GM23338 (cell line): ENCODE results near the gene C1QTNF7. TPM values are rescaled to one million over a fixed set of nuclear protein-coding genes. Genes with fewer than 3 reads are reported as not detected.

Experiments
- ATAC-seq: fragments of 200-7000 bp; cut with Tn5 transposase; 3 replicates; pipeline ENCODE4 v1.9.1; 2020
- DNase-seq: peaks from one replicate; pipeline ENCODE4 v3.0.0-alpha.2; 2015; ENCODE audit warnings: low spot score
- H2AFZ ChIP-seq: fragments of 200-600 bp; sonication (generic); 2 replicates; pipeline ENCODE4 v1.8.0; 2016; ENCODE audit warnings: antibody characterized with exemption, mild to moderate bottlenecking, moderate library complexity
- H3F3A ChIP-seq: fragments of 200-600 bp; sonication (generic); replicated peaks from 2 replicates; pipeline ENCODE4 v1.8.0; 2017; ENCODE audit warnings: antibody characterized with exemption, mixed run types, low read depth
- H3K27ac ChIP-seq: fragments of 200-600 bp; sonication (generic); 2 replicates; pipeline ENCODE4 v1.6.1; 2016; ENCODE audit warnings: low read depth
- H3K27me3 ChIP-seq: fragments of 200-600 bp; sonication (generic); 2 replicates; pipeline ENCODE4 v1.8.0; 2016; ENCODE audit warnings: mild to moderate bottlenecking, mixed run types, moderate library complexity; ENCODE audit not compliant: insufficient read depth
- H3K36me3 ChIP-seq: fragments of 200-600 bp; sonication (generic); 2 replicates; pipeline ENCODE4 v1.8.0; 2016; ENCODE audit warnings: mild to moderate bottlenecking; ENCODE audit not compliant: insufficient read depth
- H3K4me1 ChIP-seq: fragments of 200-600 bp; sonication (generic); 2 replicates; pipeline ENCODE4 v1.8.0; 2016; ENCODE audit warnings: mild to moderate bottlenecking, moderate library complexity; ENCODE audit not compliant: insufficient read depth
- H3K4me2 ChIP-seq: fragments of 200-600 bp; sonication (generic); 2 replicates; pipeline ENCODE4 v1.7.1; 2017; ENCODE audit warnings: mixed run types
- H3K4me3 ChIP-seq: fragments of 200-600 bp; sonication (generic); 2 replicates; pipeline ENCODE4 v1.6.1; 2016; ENCODE audit warnings: mixed run types
- H3K79me2 ChIP-seq: fragments of 200-600 bp; sonication (generic); replicated peaks from 2 replicates; pipeline ENCODE4 v1.8.0; 2017; ENCODE audit warnings: mild to moderate bottlenecking; ENCODE audit not compliant: insufficient read depth
- H3K9me2 ChIP-seq: fragments of 200-600 bp; sonication (generic); 2 replicates; pipeline ENCODE4 v1.8.0; 2017; ENCODE audit not compliant: insufficient read depth
- H4K20me1 ChIP-seq: fragments of 200-600 bp; sonication (generic); replicated peaks from 2 replicates; pipeline ENCODE4 v1.8.0; 2017; ENCODE audit warnings: mild to moderate bottlenecking; ENCODE audit not compliant: insufficient read depth
- H3K27ac Mint-ChIP-seq: 2 replicates; pipeline ENCODE4 v1.8.0; 2020; ENCODE audit warnings: inconsistent platforms, mild to moderate bottlenecking, moderate library complexity, mixed read lengths
- H3K27me3 Mint-ChIP-seq: 3 replicates; pipeline ENCODE4 v1.8.0; 2022; ENCODE audit warnings: low read depth, mild to moderate bottlenecking, moderate library complexity, mixed read lengths, inconsistent platforms; ENCODE audit not compliant: insufficient read depth, poor library complexity
- H3K36me3 Mint-ChIP-seq: 3 replicates; pipeline ENCODE4 v1.8.0; 2021; ENCODE audit warnings: low read depth, mild to moderate bottlenecking, inconsistent platforms, moderate library complexity, mixed read lengths
- H3K4me1 Mint-ChIP-seq: 3 replicates; pipeline ENCODE4 v1.8.0; 2020; ENCODE audit warnings: mild to moderate bottlenecking, inconsistent platforms, mixed read lengths
- H3K4me3 Mint-ChIP-seq: 3 replicates; pipeline ENCODE4 v1.8.0; 2021; ENCODE audit warnings: moderate library complexity, mild to moderate bottlenecking, inconsistent platforms, mixed read lengths
- H3K9me3 Mint-ChIP-seq: 3 replicates; pipeline ENCODE4 v1.8.0; 2020; ENCODE audit warnings: moderate library complexity, mild to moderate bottlenecking, inconsistent platforms, mixed read lengths
- CREB1 ChIP-seq: fragments of 250-450 bp; sonication (Bioruptor Pico); IDR thresholded peaks from 2 replicates; pipeline ENCODE4 v1.5.0; 2020; ENCODE audit warnings: low read depth, mild to moderate bottlenecking, moderate library complexity
- EZH2 ChIP-seq: fragments of 200-600 bp; sonication (generic); IDR thresholded peaks from one replicate; pipeline ENCODE4 v1.8.0; 2017; ENCODE audit warnings: antibody characterized with exemption, mild to moderate bottlenecking, low read depth; ENCODE audit not compliant: unreplicated experiment
- EZH2phosphoT487 ChIP-seq: fragments of 200-600 bp; sonication (generic); IDR thresholded peaks from one replicate; pipeline ENCODE4 v1.8.1; 2018; ENCODE audit warnings: antibody characterized with exemption; ENCODE audit not compliant: unreplicated experiment
- JUNB ChIP-seq: IDR thresholded peaks from one replicate; pipeline ENCODE4 v1.6.1; 2016; ENCODE audit warnings: antibody characterized with exemption; ENCODE audit not compliant: unreplicated experiment
- NANOG ChIP-seq: IDR thresholded peaks from 2 replicates; pipeline ENCODE4 v1.6.1; 2016; ENCODE audit warnings: antibody characterized with exemption, borderline replicate concordance
- POLR2AphosphoS5 ChIP-seq: IDR thresholded peaks from 2 replicates; pipeline ENCODE4 v1.6.1; 2016; ENCODE audit warnings: antibody characterized with exemption, low read depth
- ZNF114 ChIP-seq: fragments of 250-450 bp; sonication (Bioruptor Pico); IDR thresholded peaks from 2 replicates; pipeline ENCODE4 v1.5.0; 2020; ENCODE audit warnings: mild to moderate bottlenecking, moderate library complexity
- ZNF331 ChIP-seq: fragments of 250-450 bp; sonication (Bioruptor Pico); IDR thresholded peaks from 2 replicates; pipeline ENCODE4 v1.5.0; 2020; ENCODE audit warnings: low read depth, mild to moderate bottlenecking, moderate library complexity
- polyA plus RNA-seq: library from polyadenylated mRNA; unstranded; fragments of >200 nt; fragmentation: Nextera tagmentation; extraction: Ambion mirVana; gene quantifications from 2 replicates; pipeline ENCODE4 v1.2.1, GENCODE V29; 2016
- total RNA-seq: library from RNA; depleted of rRNA; stranded (reverse); fragments of >200 nt; shearing (Covaris generic); gene quantifications from 2 replicates; pipeline ENCODE4 v1.2.3, GENCODE V29; 2014
- TF ChIP-seq, protein P1 (sequence below): IDR thresholded peaks from 2 replicates; pipeline ENCODE4 v1.6.1; 2016; ENCODE audit warnings: antibody characterized with exemption
- TF ChIP-seq, protein P2 (sequence below), 2 experiments: fragments of 200-600 bp in 1 of 2; sonication (generic) in 1 of 2; conservative IDR thresholded peaks; 2 replicates each; pipeline versions ENCODE4 v1.5.1 to v1.6.1; 2016 to 2017; ENCODE audit warnings: antibody characterized with exemption in 2 of 2, low read depth in 2 of 2, mild to moderate bottlenecking in 2 of 2, moderate library complexity in 1 of 2
- TF ChIP-seq, protein P3 (sequence below): fragments of 250-450 bp; sonication (Bioruptor Pico); IDR thresholded peaks from 2 replicates; pipeline ENCODE4 v1.5.0; 2020; ENCODE audit warnings: mild to moderate bottlenecking, moderate library complexity

C1QTNF7 gene
- total and polyA plus RNA-seq, 2 experiments from 2014 or later: not detected

DNA sequence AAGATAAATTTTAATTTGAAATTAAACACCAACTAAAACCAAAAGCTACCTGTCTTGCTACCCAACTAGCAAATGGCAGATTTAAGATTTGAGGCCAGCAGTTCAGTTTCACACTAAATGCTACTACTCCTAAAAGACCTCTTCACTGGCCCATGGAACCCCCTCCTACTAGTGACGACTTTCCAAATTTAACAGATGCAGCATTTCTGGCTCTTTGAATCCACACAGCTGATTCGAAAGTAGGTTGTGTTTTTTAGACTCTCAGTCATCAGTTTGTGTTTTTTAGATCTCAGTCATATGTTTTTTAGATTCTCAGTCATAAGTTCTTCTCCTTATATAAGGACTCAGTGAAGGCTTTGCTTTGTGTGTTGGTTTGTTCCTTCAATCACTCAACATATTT, 30.8 kb downstream of the C1QTNF7 start:
- Histone ChIP-seq H3K4me2 (no peak overlapping the region), H4K20me1 (no peaks in the 10 kb centered on the region), H3K27ac (no peak overlapping the region), H3K4me3 (no peak overlapping the region), H3K79me2 (no peaks in the 10 kb centered on the region), H3K9me2 (no peaks in the 10 kb centered on the region), H3K27me3 (no peaks in the 10 kb centered on the region), H3K4me1 (no peaks in the 10 kb centered on the region), H3F3A (no peaks in the 10 kb centered on the region), H3K36me3 (no peaks in the 10 kb centered on the region), H2AFZ (0 out of 2 replicates have a peak overlapping the region, but pooled peaks have one; percentile 10)
- no peaks in the 10 kb centered on the region for H3K9me3 Mint-ChIP-seq
- no peak overlapping the region for H3K27ac Mint-ChIP-seq
- DNase-seq: no peak
- H3K4me1 Mint-ChIP-seq: no peaks in the 10 kb centered on the region; the same call in 2 of the 3 replicates
- no peak overlapping the region for H3K4me3 Mint-ChIP-seq
- TF ChIP-seq NANOG: no peak
- TF ChIP-seq, protein P1, sequence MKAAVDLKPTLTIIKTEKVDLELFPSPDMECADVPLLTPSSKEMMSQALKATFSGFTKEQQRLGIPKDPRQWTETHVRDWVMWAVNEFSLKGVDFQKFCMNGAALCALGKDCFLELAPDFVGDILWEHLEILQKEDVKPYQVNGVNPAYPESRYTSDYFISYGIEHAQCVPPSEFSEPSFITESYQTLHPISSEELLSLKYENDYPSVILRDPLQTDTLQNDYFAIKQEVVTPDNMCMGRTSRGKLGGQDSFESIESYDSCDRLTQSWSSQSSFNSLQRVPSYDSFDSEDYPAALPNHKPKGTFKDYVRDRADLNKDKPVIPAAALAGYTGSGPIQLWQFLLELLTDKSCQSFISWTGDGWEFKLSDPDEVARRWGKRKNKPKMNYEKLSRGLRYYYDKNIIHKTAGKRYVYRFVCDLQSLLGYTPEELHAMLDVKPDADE: no peak
- no peak for TF ChIP-seq ZNF331 (CRISPR knock-in tag)
- TF ChIP-seq EZH2phosphoT487: no peak
- no peak for ATAC-seq
- no peaks in the 10 kb centered on the region for H3K36me3 Mint-ChIP-seq
- H3K27me3 Mint-ChIP-seq: no peaks in the 10 kb centered on the region

DNA sequence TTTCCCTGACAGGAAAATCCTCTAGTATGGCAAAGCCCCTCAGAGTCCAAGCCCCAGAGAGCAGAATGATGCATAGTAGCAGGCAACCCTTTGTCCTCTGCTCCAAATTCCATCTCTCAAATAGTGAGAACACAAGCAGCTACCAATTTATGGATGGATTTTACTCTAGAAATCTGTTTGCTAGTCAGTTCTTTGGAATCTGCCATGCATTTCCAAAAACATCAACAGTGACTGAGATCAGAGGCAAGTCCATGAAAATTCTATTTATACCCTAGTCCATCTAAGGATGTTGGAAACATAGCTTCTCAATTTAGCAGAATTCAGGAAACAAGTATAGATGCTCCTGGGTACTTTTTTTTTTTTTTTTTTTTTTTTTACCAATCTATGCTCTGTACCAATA, 31.9 kb downstream of the C1QTNF7 start:
- H3F3A ChIP-seq: no peaks in the 10 kb centered on the region
- TF ChIP-seq, protein P2, sequence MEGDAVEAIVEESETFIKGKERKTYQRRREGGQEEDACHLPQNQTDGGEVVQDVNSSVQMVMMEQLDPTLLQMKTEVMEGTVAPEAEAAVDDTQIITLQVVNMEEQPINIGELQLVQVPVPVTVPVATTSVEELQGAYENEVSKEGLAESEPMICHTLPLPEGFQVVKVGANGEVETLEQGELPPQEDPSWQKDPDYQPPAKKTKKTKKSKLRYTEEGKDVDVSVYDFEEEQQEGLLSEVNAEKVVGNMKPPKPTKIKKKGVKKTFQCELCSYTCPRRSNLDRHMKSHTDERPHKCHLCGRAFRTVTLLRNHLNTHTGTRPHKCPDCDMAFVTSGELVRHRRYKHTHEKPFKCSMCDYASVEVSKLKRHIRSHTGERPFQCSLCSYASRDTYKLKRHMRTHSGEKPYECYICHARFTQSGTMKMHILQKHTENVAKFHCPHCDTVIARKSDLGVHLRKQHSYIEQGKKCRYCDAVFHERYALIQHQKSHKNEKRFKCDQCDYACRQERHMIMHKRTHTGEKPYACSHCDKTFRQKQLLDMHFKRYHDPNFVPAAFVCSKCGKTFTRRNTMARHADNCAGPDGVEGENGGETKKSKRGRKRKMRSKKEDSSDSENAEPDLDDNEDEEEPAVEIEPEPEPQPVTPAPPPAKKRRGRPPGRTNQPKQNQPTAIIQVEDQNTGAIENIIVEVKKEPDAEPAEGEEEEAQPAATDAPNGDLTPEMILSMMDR (conservative IDR thresholded peaks at IDR 0.05; ENCODE audit: low read depth in 2 of 2): no peak
- no peak for TF ChIP-seq JUNB
- no peak for TF ChIP-seq CREB1 (CRISPR knock-in tag)
- TF ChIP-seq NANOG: no peak
- TF ChIP-seq, protein P1: no peak
- TF ChIP-seq ZNF331 (CRISPR knock-in tag): no peak
- TF ChIP-seq, protein P3, sequence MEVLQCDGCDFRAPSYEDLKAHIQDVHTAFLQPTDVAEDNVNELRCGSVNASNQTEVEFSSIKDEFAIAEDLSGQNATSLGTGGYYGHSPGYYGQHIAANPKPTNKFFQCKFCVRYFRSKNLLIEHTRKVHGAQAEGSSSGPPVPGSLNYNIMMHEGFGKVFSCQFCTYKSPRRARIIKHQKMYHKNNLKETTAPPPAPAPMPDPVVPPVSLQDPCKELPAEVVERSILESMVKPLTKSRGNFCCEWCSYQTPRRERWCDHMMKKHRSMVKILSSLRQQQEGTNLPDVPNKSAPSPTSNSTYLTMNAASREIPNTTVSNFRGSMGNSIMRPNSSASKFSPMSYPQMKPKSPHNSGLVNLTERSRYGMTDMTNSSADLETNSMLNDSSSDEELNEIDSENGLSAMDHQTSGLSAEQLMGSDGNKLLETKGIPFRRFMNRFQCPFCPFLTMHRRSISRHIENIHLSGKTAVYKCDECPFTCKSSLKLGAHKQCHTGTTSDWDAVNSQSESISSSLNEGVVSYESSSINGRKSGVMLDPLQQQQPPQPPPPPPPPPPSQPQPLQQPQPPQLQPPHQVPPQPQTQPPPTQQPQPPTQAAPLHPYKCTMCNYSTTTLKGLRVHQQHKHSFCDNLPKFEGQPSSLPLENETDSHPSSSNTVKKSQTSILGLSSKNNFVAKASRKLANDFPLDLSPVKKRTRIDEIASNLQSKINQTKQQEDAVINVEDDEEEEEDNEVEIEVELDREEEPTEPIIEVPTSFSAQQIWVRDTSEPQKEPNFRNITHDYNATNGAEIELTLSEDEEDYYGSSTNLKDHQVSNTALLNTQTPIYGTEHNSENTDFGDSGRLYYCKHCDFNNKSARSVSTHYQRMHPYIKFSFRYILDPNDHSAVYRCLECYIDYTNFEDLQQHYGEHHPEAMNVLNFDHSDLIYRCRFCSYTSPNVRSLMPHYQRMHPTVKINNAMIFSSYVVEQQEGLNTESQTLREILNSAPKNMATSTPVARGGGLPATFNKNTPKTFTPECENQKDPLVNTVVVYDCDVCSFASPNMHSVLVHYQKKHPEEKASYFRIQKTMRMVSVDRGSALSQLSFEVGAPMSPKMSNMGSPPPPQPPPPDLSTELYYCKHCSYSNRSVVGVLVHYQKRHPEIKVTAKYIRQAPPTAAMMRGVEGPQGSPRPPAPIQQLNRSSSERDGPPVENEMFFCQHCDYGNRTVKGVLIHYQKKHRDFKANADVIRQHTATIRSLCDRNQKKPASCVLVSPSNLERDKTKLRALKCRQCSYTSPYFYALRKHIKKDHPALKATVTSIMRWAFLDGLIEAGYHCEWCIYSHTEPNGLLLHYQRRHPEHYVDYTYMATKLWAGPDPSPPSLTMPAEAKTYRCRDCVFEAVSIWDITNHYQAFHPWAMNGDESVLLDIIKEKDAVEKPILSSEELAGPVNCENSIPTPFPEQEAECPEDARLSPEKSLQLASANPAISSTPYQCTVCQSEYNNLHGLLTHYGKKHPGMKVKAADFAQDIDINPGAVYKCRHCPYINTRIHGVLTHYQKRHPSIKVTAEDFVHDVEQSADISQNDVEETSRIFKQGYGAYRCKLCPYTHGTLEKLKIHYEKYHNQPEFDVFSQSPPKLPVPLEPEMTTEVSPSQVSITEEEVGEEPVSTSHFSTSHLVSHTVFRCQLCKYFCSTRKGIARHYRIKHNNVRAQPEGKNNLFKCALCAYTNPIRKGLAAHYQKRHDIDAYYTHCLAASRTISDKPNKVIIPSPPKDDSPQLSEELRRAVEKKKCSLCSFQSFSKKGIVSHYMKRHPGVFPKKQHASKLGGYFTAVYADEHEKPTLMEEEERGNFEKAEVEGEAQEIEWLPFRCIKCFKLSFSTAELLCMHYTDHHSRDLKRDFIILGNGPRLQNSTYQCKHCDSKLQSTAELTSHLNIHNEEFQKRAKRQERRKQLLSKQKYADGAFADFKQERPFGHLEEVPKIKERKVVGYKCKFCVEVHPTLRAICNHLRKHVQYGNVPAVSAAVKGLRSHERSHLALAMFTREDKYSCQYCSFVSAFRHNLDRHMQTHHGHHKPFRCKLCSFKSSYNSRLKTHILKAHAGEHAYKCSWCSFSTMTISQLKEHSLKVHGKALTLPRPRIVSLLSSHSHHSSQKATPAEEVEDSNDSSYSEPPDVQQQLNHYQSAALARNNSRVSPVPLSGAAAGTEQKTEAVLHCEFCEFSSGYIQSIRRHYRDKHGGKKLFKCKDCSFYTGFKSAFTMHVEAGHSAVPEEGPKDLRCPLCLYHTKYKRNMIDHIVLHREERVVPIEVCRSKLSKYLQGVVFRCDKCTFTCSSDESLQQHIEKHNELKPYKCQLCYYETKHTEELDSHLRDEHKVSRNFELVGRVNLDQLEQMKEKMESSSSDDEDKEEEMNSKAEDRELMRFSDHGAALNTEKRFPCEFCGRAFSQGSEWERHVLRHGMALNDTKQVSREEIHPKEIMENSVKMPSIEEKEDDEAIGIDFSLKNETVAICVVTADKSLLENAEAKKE (CRISPR knock-in tag): no peak
- no peak for TF ChIP-seq POLR2AphosphoS5
- no peak for TF ChIP-seq EZH2
- TF ChIP-seq ZNF114: no peak
- no peak for TF ChIP-seq EZH2phosphoT487

More for the DNA sequence above, 31.9 kb downstream of the C1QTNF7 start:
- Mint-ChIP-seq H3K4me1 (no peaks in the 10 kb centered on the region; the same call in 2 of the 3 replicates), H3K27ac (no peak overlapping the region), H3K9me3 (no peaks in the 10 kb centered on the region), H3K36me3 (no peaks in the 10 kb centered on the region), H3K27me3 (no peaks in the 10 kb centered on the region), H3K4me3 (no peak overlapping the region)
- Histone ChIP-seq H3K27ac (no peak overlapping the region), H2AFZ (no peak overlapping the region), H3K79me2 (no peaks in the 10 kb centered on the region), H4K20me1 (no peaks in the 10 kb centered on the region), H3K4me3 (no peak overlapping the region), H3K9me2 (no peaks in the 10 kb centered on the region), H3K27me3 (no peaks in the 10 kb centered on the region), H3K4me1 (no peaks in the 10 kb centered on the region), H3K4me2 (no peak overlapping the region), H3K36me3 (no peaks in the 10 kb centered on the region)
- DNase-seq: no peak
- ATAC-seq: no peak
